ENCODE results near the gene TMEM63B.

Gene TMEM63B

GRCh38 chr6:44126320-44127149, 819 bp upstream of the TMEM63B start:
- CTCF ChIA-PET: no interaction called here
- POLR2A ChIA-PET: no interaction called here
- TF ChIP-seq PKNOX1 (IDR thresholded peaks at IDR 0.05) (peak; percentile 68), CTBP1 (IDR thresholded peaks at IDR 0.05; ENCODE audit: borderline replicate concordance) (no peak)
- DNase-seq (ENCODE audit: extremely low spot score): peak; percentile 69

- TF ChIP-seq SP1 (IDR thresholded peaks at IDR 0.05) (no peak), L3MBTL2 (conservative IDR thresholded peaks at IDR 0.05) (peak; percentile 44; the same call in 1 of the 2 replicates), PKNOX1 (IDR thresholded peaks at IDR 0.05) (no peak)
- ChIA-PET CTCF (no interaction called here), POLR2A (interaction anchor here (1.4 kb wide), 1 partner anchor 118 kb away, joined by 4 read pairs; the partner anchor contains the start of gene HSP90AB1)
- peak; percentile 49 for DNase-seq (ENCODE audit: extremely low spot score)
Observed at GRCh38 chr6:44128020-44128917, 915 bp downstream of the TMEM63B start.

GRCh38 chr6:44129841-44130322, 2.5 kb downstream of the TMEM63B start:
- POLR2A ChIA-PET: no interaction called here
- DNase-seq (ENCODE audit: extremely low spot score): no peak
- TF ChIP-seq FOXK2 (IDR thresholded peaks at IDR 0.05) (no peak), BHLHE40 (IDR thresholded peaks at IDR 0.05; ENCODE audit: borderline replicate concordance) (no peak), HDGF (IDR thresholded peaks at IDR 0.05; ENCODE audit: borderline replicate concordance) (no peak), SUZ12 (IDR thresholded peaks at IDR 0.05) (no peak), ELF4 (IDR thresholded peaks at IDR 0.05) (no peak), ZNF384 (IDR thresholded peaks at IDR 0.05) (no peak), ARNT (IDR thresholded peaks at IDR 0.05) (no peak), NFRKB (IDR thresholded peaks at IDR 0.05) (no peak), FOXA1 (IDR thresholded peaks at IDR 0.05) (no peak), PKNOX1 (IDR thresholded peaks at IDR 0.05) (no peak), SP1 (IDR thresholded peaks at IDR 0.05) (no peak), L3MBTL2 (conservative IDR thresholded peaks at IDR 0.05) (no peak), FOXM1 (IDR thresholded peaks at IDR 0.05; ENCODE audit: borderline replicate concordance) (no peak)
- CTCF ChIA-PET: interaction anchor here (0.6 to 0.7 kb wide), 2 partner anchors 27 to 35 kb away, joined by 3 to 4 read pairs; no protein-coding TSS in a partner anchor

GRCh38 chr6:44131892-44132291, 4.5 kb downstream of the TMEM63B start:
- ChIA-PET CTCF (interaction anchor here (1.3 kb wide), 1 partner anchor 9 kb away, joined by 5 read pairs; no protein-coding TSS in a partner anchor), POLR2A (interaction anchor here (1.8 kb wide), 1 partner anchor 115 kb away, joined by 8 read pairs; the partner anchor contains the start of gene HSP90AB1)
- no peak for DNase-seq (ENCODE audit: extremely low spot score)
- TF ChIP-seq CTBP1 (IDR thresholded peaks at IDR 0.05; ENCODE audit: borderline replicate concordance) (no peak), LEF1 (IDR thresholded peaks at IDR 0.05; ENCODE audit: borderline replicate concordance) (no peak), FOXA1 (IDR thresholded peaks at IDR 0.05) (no peak)

- no peak for DNase-seq (ENCODE audit: extremely low spot score)
- ChIA-PET POLR2A (no interaction called here), CTCF (interaction anchor here (0.6 to 1.3 kb wide), 5 partner anchors 10 to 33 kb away, joined by 3 to 5 read pairs (median 4); no protein-coding TSS in a partner anchor)
- TF ChIP-seq LEF1 (IDR thresholded peaks at IDR 0.05; ENCODE audit: borderline replicate concordance) (no peak), CTBP1 (IDR thresholded peaks at IDR 0.05; ENCODE audit: borderline replicate concordance) (no peak), ZNF384 (IDR thresholded peaks at IDR 0.05) (no peak), ELF4 (IDR thresholded peaks at IDR 0.05) (no peak), FOXM1 (IDR thresholded peaks at IDR 0.05; ENCODE audit: borderline replicate concordance) (no peak), NFRKB (IDR thresholded peaks at IDR 0.05) (no peak)
Observed at GRCh38 chr6:44132476-44132875, 5.1 kb downstream of the TMEM63B start.

- no peak for TF ChIP-seq ELF4 (IDR thresholded peaks at IDR 0.05)
- no peak for TF ChIP-seq HDGF (IDR thresholded peaks at IDR 0.05; ENCODE audit: borderline replicate concordance)
- no peak for TF ChIP-seq FOXM1 (IDR thresholded peaks at IDR 0.05; ENCODE audit: borderline replicate concordance)
- no peak for TF ChIP-seq ZNF384 (IDR thresholded peaks at IDR 0.05)
- no peak for TF ChIP-seq NFRKB (IDR thresholded peaks at IDR 0.05)
- TF ChIP-seq LEF1 (IDR thresholded peaks at IDR 0.05; ENCODE audit: borderline replicate concordance): no peak
- no peak for TF ChIP-seq L3MBTL2 (conservative IDR thresholded peaks at IDR 0.05)
- TF ChIP-seq FOXA1 (IDR thresholded peaks at IDR 0.05): no peak
- no peak for TF ChIP-seq FOXK2 (IDR thresholded peaks at IDR 0.05)
- no peak for TF ChIP-seq TARDBP (IDR thresholded peaks at IDR 0.05)
- TF ChIP-seq PKNOX1 (IDR thresholded peaks at IDR 0.05): no peak
- peak; percentile 56 for DNase-seq (ENCODE audit: extremely low spot score)
- CTCF ChIA-PET: interaction anchor here (0.6 to 1.3 kb wide), 7 partner anchors 11 to 86 kb away, joined by 3 to 5 read pairs (median 4); no protein-coding TSS in a partner anchor
- POLR2A ChIA-PET: interaction anchor here (1.4 kb wide), 1 partner anchor 15 kb away, joined by 4 read pairs; no protein-coding TSS in a partner anchor
Observed at GRCh38 chr6:44133003-44133931, 5.9 kb downstream of the TMEM63B start.
